DMS 273 (cell line): ENCODE results near the gene SIGLEC7.
"Not testable (repeated sequence)": the region's sequence is repeated elsewhere in the genome, so short reads cannot be mapped to it uniquely, and the experiment has no call there.

Experiments
- DNase-seq: peaks from one replicate; lab custom pipeline; 2025; ENCODE audit not compliant: unreplicated experiment; lab: John Stamatoyannopoulos, UW

The SIGLEC7 gene

GRCh38 chr19:51137792-51138425 is 4.2 kb upstream of the SIGLEC7 start:
- DNase-seq, result no peak

- DNase-seq, result no peak
Observed at GRCh38 chr19:51138549-51138979, 3.5 kb upstream of the SIGLEC7 start.

GRCh38 chr19:51139299-51140014 is 2.6 kb upstream of the SIGLEC7 start:
- DNase-seq, result no peak

GRCh38 chr19:51140441-51140840 is 1.7 kb upstream of the SIGLEC7 start:
- DNase-seq, result no peak

GRCh38 chr19:51141181-51141580 is 920 bp upstream of the SIGLEC7 start:
- DNase-seq, result no peak

DNA sequence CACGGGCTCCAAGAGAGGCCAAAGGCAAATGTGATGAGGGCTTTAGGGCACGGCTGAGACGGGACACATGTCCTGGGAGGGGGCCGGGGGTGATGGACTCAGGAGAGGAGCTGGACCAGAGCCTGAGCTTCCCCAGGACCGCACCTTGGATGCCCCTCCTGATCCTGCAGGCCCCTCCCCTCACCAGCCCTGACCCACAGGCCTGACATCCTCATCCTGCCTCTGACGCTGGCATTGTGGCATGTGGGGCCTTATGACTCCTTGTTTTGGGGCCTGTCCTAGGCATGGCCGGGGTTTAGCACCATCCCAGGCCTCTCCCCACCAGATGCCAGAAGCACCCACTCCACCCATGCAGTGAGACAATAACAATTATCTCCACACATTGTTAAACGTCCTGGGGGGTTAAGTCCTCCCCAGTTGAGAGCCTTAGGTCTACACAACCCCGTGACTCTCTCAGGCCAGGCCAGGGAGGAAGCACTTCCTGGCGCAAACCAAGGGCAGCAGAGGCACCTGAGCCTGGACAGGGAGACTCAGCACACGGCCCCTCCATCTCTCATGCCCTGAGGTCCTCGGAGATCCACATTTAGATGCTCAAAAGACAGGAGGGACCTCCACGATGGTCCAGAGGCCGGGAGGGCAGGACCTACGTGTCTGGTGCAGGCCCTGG is 841 bp downstream of the SIGLEC7 start:
- not testable (repeated sequence) for DNase-seq

DNA sequence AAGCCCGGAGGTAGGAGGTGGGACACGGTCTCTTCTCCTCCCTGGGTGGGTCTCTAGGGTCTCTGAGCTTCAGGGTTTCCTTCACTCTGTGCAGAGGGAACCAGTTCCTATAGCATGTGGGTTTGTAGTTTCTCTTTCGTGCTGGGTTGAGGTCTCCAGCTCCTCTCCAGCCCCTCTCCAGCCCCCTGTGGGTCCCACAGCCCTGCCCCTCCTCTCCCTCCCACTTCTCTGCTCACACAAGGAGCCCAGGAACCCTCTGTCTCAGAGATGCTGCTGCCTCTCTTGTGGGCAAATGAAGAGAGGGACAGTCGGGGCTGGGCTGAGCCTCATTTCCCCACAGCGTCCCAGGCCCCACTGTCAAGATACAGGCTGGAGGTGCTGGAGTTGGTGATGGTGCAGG is 1.4 kb downstream of the SIGLEC7 start:
- no peak for DNase-seq

GRCh38 chr19:51144482-51145045 is 2.5 kb downstream of the SIGLEC7 start:
- DNase-seq, result no peak

DNA sequence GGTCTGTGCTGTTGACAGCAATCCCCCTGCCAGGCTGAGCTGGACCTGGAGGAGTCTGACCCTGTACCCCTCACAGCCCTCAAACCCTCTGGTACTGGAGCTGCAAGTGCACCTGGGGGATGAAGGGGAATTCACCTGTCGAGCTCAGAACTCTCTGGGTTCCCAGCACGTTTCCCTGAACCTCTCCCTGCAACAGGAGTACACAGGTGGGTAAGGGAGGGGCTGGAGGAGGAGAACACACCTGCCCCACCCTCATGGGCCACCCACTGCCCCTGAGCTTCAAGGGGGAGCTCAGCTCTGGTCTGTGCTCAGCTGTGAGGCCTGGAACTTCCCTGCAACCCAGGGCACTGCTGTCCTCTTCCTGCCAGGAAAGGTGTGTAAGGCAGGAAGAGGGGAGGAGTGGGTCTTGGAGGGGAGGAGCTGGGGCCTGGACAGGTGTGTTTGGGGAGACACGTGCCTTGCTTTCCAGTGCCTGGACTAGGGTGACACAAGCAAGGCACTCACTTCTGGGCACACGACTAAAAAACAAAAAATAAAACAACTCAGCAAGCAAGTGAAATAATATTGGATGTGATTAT is 3.9 kb downstream of the SIGLEC7 start:
- no peak for DNase-seq

GRCh38 chr19:51146751-51147150 is 4.7 kb downstream of the SIGLEC7 start:
- no peak for DNase-seq

DNA sequence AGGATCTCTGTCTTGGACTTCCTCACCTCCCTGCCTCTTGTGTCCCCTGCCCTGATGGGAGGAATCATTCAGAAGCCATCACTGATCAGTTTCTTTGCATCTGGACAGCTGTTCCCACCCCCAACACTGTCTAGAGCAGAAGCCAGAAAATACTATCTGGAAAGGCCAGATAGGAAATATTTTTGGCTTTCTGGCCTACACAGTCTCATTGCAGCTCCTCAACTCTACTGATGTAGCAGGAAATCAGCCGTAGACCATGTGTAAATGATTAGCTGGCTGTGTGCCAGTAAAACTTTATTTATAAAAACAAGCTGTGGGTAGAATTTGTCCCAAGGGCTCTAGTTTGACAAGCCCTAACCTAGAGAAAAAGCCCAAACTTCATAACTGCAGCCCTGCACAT is 5.6 kb downstream of the SIGLEC7 start:
- DNase-seq, result no peak

DNA sequence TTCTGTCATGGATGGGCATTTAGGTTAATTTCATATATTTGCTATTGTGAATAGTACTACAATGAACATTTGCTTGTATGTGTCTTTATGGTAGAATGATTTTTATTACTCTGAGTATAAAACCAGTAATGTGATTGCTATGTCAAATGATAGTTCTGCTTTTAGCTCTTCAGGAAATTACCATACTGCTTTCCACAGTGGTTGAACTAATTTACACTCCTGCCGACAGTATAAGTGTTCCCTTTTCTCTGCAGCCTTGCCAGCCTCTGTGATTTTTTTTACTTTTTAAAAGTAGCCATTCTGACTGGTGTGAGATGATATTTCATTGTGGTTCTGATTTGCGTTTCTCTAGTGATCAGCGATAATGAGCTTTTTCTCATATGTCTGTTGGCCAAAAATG is 6.5 kb downstream of the SIGLEC7 start:
- DNase-seq, result no peak

DNA sequence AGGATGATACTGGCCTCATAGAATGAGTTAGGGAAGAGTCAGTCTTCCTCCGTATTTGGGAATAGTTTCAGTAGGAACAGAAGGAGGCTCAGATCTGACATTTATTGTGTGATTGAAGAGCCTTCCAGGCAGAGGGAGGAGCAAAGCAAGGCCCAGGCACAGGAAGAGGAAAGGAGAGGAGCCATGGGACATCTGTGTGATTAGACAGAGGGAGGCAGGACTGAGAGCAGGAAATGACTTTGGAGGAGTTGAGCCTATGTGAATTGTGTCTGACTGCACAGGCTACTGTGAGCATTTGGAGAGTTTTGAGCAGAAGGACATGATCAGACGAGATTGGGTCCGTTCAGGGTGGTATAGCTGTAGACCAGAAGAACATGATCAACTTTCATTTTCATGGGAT is 8.5 kb downstream of the SIGLEC7 start:
- DNase-seq, result no peak

GRCh38 chr19:51156710-51157109 is 14.6 kb downstream of the SIGLEC7 start:
- no peak for DNase-seq

GRCh38 chr19:51157265-51157664 is 15.2 kb downstream of the SIGLEC7 start:
- DNase-seq, result no peak

DNA sequence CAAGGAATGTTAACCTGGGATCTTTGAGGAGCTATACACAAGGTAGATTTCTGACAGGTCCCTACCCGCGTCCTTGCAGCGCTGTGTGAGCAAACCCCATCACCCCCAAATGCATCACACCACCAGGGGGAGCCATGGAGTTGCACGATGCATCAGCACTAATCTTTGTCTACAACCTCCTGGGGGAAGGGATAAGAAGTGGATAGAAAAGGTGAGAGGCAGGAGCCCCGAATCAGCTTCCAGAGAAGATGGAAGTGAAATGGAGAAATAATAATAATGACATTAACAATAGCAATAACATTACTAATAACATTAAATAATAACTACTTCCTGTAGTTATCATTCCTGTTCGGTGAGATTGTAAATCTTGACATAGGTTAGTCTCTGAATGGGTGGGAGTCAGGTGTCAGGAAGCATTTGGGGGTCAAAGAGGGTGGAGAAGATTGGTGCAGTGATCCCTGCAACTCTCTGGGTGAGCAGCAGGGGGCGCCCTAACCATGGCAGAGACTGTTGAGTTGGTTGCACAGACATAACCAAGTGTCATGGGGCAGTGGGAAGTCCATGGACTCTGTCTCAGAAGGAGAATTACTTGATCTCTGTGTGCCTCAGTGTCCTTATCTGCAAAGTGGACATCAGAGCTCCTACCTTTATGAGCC is 16.5 kb downstream of the SIGLEC7 start:
- DNase-seq, result peak; percentile 64

DNA sequence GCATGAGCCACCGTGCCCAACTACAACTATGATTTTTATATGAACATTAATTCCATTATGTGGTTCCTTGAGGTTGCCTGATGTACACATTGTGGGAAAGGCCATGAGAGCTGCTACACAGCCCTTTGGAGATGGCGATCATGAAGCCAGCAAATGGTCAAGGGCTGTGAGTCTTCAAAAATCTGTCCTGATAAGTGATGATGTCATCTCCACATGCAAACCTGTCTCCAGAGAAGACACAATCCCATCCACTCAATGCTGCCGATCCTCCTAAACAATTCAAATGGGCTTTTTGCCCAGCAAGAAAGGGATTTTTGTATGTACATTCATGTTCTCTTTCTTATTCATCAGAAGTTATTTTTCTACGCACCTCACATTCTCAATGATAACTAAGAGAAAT is 17.6 kb downstream of the SIGLEC7 start:
- DNase-seq, result no peak

- DNase-seq, result no peak
Observed at GRCh38 chr19:51161266-51161665, 19.2 kb downstream of the SIGLEC7 start.

- DNase-seq, result no peak
Observed at GRCh38 chr19:51161867-51162496, 19.9 kb downstream of the SIGLEC7 start.

DNA sequence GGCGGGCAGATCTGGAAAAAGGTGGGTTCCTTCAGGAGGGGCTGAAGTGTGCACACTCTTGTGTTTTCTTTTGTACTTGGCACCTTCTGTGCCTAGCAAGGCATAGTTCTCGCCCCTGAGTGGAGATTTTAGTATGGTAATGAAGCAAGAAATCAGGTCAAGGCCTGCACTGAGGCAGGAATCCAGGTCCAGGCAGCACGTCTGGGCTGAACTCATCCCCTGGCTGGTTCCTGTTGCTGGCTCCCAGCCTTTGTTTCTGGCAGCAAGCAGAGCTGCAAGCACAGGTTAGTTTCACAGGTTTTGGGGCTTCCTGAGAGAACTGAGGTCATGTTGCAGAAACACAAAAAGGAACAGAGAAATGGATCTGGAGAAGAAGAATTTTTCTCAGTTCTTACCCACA is 21.2 kb downstream of the SIGLEC7 start:
- no peak for DNase-seq

DNA sequence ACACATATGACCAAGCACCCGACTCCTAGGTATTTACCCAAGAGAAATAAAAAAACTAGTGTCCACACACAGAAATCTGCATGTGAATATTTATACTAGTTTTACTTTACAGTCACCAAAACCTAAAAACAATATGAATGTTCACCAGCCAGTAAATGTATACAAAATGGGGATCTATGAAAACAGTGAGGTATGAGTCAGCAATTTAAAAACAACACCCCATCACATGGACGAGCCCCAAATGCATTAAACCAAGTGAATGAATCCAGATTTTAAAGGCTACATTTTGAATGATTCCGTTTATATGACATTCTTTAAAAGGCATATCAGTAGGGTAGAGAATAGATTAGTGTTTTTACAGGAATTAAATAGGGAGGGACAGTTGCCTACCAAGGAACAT is 22.1 kb downstream of the SIGLEC7 start:
- no peak for DNase-seq
